ENCODE results near the gene UBE2L3. TPM values are rescaled to one million over a fixed set of nuclear protein-coding genes. Genes with fewer than 3 reads are reported as not detected.

UBE2L3 gene
- total RNA-seq: 10 to 100 TPM; 49.2 to 69.6 TPM

DNA sequence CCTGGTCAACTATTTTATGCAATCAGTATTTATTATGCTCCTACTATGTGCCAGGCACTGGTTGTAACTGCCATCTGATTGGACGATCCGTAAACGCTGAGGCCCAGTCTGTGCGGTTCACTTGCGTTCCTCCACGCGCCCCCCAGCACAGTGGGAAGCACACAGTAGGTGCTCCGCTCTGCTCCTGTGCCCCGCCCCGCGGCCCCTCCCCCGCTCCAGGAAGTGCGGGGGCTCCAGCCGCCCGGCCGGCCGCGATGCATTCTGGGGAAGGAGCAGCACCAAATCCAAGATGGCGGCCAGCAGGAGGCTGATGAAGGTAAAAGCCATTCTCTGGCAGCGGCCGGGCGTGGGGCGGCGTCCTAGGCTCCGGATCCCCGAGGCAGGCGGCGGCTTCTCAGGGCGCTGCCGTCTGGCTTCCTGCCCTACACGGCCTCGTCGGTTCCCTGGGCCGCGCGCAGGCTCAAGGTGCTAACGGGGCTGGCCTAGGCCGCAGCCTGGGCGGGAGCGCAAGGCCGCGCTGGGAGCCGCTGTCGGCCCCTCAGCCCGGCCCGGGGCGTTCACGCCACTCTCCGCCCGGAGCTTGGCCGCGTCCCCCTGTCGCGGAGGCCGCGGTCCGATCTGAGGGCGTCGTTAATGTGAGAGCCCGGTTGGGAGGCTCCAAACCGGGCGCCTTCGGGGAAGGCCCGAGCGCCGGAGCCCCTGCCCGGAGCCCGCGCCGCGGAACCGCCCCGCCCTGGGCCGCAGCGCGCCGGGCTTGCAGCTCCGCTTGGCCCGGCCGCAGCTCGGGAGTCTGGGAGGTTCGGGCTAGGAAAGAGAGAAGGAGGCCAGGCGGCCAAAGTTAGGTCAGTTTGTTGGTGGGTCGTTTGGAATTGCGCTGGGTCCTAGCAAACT, at the start of gene UBE2L3:
UBE2L3 (plus strand) TSS at position 259 of the 891 bp plus-strand sequence; CDS start at position 290, 31 bp downstream.

DNA sequence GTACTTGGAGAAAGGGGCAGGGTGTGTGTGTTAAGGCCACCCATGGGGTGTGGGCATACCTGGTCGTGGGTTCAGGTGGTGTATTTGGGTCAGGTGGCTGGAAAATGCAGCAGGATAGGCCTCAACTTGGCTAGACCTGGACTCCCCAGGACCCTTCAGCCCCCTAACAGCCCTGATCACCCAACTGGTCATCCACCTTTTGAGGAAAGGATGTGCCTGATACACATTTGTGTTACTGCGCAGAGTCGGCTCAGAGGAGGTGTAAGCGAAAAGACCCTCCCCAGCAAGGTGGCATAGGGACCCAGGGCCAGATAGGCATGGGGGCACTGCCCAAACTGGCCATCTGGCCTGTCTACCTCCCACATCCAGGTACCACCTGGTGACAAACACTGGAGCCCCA, 16.2 kb upstream of the UBE2L3 start, which contains the start of gene RIMBP3C:
RIMBP3C (minus strand) TSS at position 101 of the 400 bp plus-strand sequence. CDS start 485 bp downstream, outside the sequence.

DNA sequence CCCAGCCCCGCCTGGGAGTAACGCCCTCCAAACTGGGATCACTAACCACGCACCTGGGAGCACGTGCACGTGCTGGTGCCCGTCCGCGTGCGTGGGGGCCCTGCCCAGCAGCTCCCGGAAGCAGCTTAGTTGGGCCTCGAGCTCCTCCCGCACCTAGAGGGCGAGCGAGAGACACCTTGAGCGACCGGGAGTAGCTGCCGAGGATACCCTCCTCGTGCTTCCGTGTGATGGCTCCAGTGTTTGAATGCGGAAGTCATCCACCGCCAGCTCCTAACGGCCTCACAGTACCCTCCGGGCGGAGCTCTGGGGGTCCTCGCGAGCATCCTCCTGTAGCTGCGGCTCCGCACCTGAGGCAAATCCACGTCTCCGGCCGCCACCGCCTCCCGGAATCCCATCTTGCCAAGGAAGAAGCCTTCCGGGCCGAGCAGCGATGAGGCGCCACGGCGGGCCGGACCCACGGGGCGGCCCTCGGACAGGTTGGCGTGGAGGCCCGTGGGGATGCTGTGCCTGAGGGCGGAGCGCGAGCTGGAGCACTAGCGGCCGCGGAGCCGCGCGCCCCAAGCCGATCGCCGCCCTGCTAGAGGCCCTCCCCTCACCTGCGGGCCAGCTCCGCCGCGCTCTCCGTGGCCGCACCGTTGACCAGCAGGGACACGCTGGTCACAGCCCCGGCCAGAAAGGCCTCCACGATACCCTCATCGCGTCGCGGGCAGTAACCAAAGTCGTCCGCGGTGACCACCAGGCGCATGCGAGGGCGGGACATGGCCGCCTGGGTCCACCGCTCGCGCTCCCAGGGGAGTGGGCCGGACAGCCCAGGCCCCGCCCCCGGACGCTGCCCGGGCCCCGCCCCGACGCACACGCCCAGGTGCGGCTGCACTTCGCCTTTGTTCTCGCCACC, 62.0 kb downstream of the UBE2L3 start, which contains the start of gene YDJC:
YDJC (minus strand) TSS at position 768 of the 895 bp plus-strand sequence; CDS start at position 760, 8 bp downstream.

DNA sequence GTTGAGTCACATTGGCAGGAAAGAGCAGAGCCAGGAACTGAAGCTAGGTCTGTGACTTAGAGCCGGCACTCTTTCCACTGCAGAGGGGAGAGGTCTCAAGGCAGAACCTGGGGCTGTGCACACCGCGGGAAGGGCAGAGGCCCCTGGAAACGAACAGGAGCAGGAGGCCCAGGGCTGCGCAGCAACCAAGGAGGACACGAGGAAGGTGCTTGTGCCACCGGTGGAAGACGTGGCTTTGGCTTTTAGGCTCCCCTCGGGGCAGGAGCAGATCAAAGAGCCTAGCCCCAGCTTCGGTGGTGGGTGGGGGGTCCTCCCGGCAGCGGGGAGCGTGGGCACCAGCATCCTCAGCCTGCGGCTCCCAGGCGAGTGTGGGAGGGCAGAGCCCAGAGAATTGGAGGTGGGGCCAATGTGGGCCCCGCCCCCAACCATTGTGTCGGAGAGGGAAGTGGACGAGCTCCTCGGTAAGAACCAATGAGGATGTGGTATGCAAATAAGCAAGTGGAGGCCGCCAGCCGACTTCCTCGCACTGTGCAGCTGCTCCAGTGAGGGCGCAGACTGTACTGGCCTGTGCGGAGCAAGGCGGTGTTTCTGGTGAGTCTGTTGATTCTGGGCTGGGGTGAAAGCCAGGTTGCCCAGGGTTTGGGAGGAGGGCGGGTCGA, 64.9 kb downstream of the UBE2L3 start, which contains the start of gene CCDC116:
CCDC116 (plus strand) TSS at position 524 of the 659 bp plus-strand sequence. CDS start 422 bp downstream, outside the sequence.

DNA sequence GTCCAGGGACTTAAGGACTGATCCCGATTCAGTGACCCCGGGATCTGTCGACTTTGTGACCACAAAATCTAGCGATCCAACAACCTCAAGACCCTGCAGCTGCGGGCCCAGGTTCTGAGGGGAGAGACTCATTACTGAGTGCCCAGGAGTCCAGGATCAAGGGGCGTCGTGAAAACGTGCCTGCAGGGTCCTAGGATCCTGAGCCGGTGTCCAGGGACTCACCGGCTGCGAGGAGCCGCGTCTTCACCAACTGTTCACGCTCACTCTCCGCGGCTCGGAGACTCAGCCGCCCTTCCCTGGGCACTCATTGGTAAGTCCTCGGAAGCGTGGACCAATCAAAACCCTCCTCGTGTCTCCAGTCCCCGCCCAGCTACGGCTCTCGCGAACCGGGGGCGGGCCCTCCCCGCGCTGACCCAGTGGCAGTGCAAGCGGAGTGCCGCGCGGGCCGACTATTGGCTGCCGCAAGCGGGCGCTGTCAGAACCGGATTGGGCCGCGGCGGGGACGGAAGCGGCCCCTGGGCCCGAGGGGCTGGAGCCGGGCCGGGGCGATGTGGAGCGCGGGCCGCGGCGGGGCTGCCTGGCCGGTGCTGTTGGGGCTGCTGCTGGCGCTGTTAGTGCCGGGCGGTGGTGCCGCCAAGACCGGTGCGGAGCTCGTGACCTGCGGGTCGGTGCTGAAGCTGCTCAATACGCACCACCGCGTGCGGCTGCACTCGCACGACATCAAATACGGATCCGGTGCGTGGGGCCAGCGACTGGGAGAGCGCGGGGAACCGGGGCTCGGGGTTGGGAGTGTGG, 74.5 kb downstream of the UBE2L3 start, which contains the start of gene SDF2L1:
SDF2L1 (plus strand) TSS at position 514 of the 795 bp plus-strand sequence; CDS start at position 549, 35 bp downstream.

Small RNA genes within 50 kb of the gene (small RNA-seq; reads per million reads assigned to genes)
- 29.2 to 46.0 reads per million in 2 donors for gene MIR301B
- gene RF00492: 0 reads per million in 2 donors
- 0 reads per million in 2 donors for gene RN7SKP221

Other genes with a start within 250 kb of the UBE2L3 start
- under 1 TPM in 1 of 2 donors, not detected in 1; under 0.01 TPM for gene RIMBP3B, start 184.0 kb upstream of the UBE2L3 start, total RNA-seq
- 1 to 10 TPM; 2.1 to 3.3 TPM for gene HIC2, start 150.3 kb upstream of the UBE2L3 start, total RNA-seq
- gene TMEM191C, start 100.3 kb upstream of the UBE2L3 start, total RNA-seq: 1 to 10 TPM in 1 of 2 donors, under 1 TPM in 1; 1.00 to 1.0 TPM
- under 1 TPM; 0.33 to 0.34 TPM for gene RIMBP3C, start 16.3 kb upstream of the UBE2L3 start, total RNA-seq
- 10 to 100 TPM; 13.4 to 21.6 TPM for gene YDJC, start 62.3 kb downstream of the UBE2L3 start, total RNA-seq
- under 1 TPM; 0.33 to 0.34 TPM for gene CCDC116, start 65.0 kb downstream of the UBE2L3 start, total RNA-seq
- 10 to 100 TPM; 24.1 to 58.6 TPM for gene SDF2L1, start 74.6 kb downstream of the UBE2L3 start, total RNA-seq
- 10 to 100 TPM; 23.0 to 25.8 TPM for gene PPIL2, start 98.3 kb downstream of the UBE2L3 start, total RNA-seq
- gene YPEL1, start 168.1 kb downstream of the UBE2L3 start, total RNA-seq: under 1 TPM; under 0.01 to 0.34 TPM

Measured in melanocyte of skin (primary cell).